IMR-90 (cell line): Measurements from ENCODE around the gene WDR49. TPM values are rescaled to one million over a fixed set of nuclear protein-coding genes. Genes with fewer than 3 reads are reported as not detected.

Source experiments
- ATAC-seq: fragments of 200-7000 bp; cut with Tn5 transposase; 2 replicates; pipeline ENCODE4 v1.9.1; 2020; ENCODE audit warnings: low read depth, mild to moderate bottlenecking, moderate library complexity
- BruUV-seq: library from RNA; stranded (reverse); fragments of 400-500 nt; replicated peaks from 2 replicates; lab custom pipeline; 2021; lab: Mats Ljungman, UMichigan
- CTCF ChIA-PET: fragments of 300-600 bp; formaldehyde crosslinking; extraction: SDS; loops from one replicate; lab custom pipeline; 2021; ENCODE audit warnings: antibody characterized with exemption; lab: Yijun Ruan, JAX
- POLR2A ChIA-PET: fragments of 300-600 bp; sonication (Branson Sonifier 250); formaldehyde crosslinking; loops from one replicate; lab custom pipeline; 2022; ENCODE audit warnings: antibody characterized with exemption; ENCODE audit not compliant: unreplicated experiment; lab: Charles Lee
- DNase-seq: peaks from one replicate; pipeline ENCODE4 v3.0.0; 2013
- H2AFZ ChIP-seq: replicated peaks from 2 replicates; pipeline ENCODE3; 2013; ENCODE audit warnings: low read length, mild to moderate bottlenecking; ENCODE audit not compliant: poor library complexity
- H2AK5ac ChIP-seq: 2 replicates; pipeline ENCODE4 v1.6.1; 2013; ENCODE audit warnings: low read depth, low read length, inconsistent platforms
- H2AK9ac ChIP-seq: replicated peaks from 2 replicates; pipeline ENCODE3; 2013; ENCODE audit warnings: mild to moderate bottlenecking, low read depth, low read length, moderate library complexity; ENCODE audit not compliant: poor library complexity
- H2BK120ac ChIP-seq: 2 replicates; pipeline ENCODE4 v1.6.1; 2013; ENCODE audit warnings: low read depth, low read length, inconsistent platforms
- H2BK15ac ChIP-seq: 3 replicates; pipeline ENCODE4 v1.6.1; 2013; ENCODE audit warnings: low read depth, low read length, inconsistent platforms
- H2BK20ac ChIP-seq: 2 replicates; pipeline ENCODE4 v1.6.1; 2013; ENCODE audit warnings: low read depth, mild to moderate bottlenecking, inconsistent platforms, low read length, moderate library complexity
- H2BK5ac ChIP-seq: 2 replicates; pipeline ENCODE4 v1.6.1; 2013; ENCODE audit warnings: mild to moderate bottlenecking, low read depth, low read length, inconsistent platforms; ENCODE audit not compliant: poor library complexity, severe bottlenecking
- H3K14ac ChIP-seq: replicated peaks from 2 replicates; pipeline ENCODE4 v1.6.1; 2013; ENCODE audit warnings: low read depth, low read length, inconsistent platforms
- H3K18ac ChIP-seq: 2 replicates; pipeline ENCODE4 v1.6.1; 2013; ENCODE audit warnings: low read depth, low read length, control low read depth
- H3K23ac ChIP-seq: 2 replicates; pipeline ENCODE4 v1.6.1; 2013; ENCODE audit warnings: low read depth, low read length, inconsistent platforms
- H3K27ac ChIP-seq: 2 replicates; pipeline ENCODE4 v1.5.1; 2013; ENCODE audit warnings: mild to moderate bottlenecking, control low read depth, low read length; ENCODE audit not compliant: insufficient read depth
- H3K27me3 ChIP-seq: 2 replicates; pipeline ENCODE4 v1.6.1; 2013; ENCODE audit warnings: low read length; ENCODE audit not compliant: control insufficient read depth, insufficient read depth
- H3K36me3 ChIP-seq: 2 replicates; pipeline ENCODE4 v1.6.1; 2013; ENCODE audit warnings: low read length, mixed read lengths; ENCODE audit not compliant: control insufficient read depth, insufficient read depth
- H3K4ac ChIP-seq: 2 replicates; pipeline ENCODE4 v1.6.1; 2013; ENCODE audit warnings: low read depth, low read length, inconsistent platforms
- H3K4me1 ChIP-seq: 2 replicates; pipeline ENCODE4 v1.6.1; 2013; ENCODE audit warnings: low read length, mixed read lengths; ENCODE audit not compliant: control insufficient read depth, insufficient read depth
- H3K4me2 ChIP-seq: 2 replicates; pipeline ENCODE4 v1.6.1; 2013; ENCODE audit warnings: low read depth, mild to moderate bottlenecking, control low read depth, low read length, moderate library complexity
- H3K4me3 ChIP-seq: 2 replicates; pipeline ENCODE4 v1.5.1; 2013; ENCODE audit warnings: low read depth, mild to moderate bottlenecking, control low read depth, low read length, moderate library complexity; ENCODE audit not compliant: insufficient read depth
- H3K56ac ChIP-seq: 2 replicates; pipeline ENCODE4 v1.6.1; 2013; ENCODE audit warnings: low read length, inconsistent platforms; ENCODE audit not compliant: insufficient read depth; ENCODE audit errors: extremely low read depth
- H3K79me1 ChIP-seq, 2 experiments: 2 replicates each; pipeline ENCODE4 v1.6.1; 2013; ENCODE audit warnings: low read length in 2 of 2, inconsistent platforms in 1 of 2, low read depth in 1 of 2
- H3K9ac ChIP-seq: 2 replicates; pipeline ENCODE4 v1.6.1; 2013; ENCODE audit warnings: low read depth, low read length, control low read depth
- H3K9me1 ChIP-seq: 2 replicates; pipeline ENCODE4 v1.6.1; 2013; ENCODE audit warnings: low read length, inconsistent platforms; ENCODE audit not compliant: insufficient read depth
- H3K9me3 ChIP-seq: 2 replicates; pipeline ENCODE4 v1.6.1; 2013; ENCODE audit warnings: low read length; ENCODE audit not compliant: control insufficient read depth, insufficient read depth
- H4K20me1 ChIP-seq: 2 replicates; pipeline ENCODE4 v1.6.1; 2013; ENCODE audit warnings: low read length, inconsistent platforms; ENCODE audit not compliant: insufficient read depth
- H4K5ac ChIP-seq: 2 replicates; pipeline ENCODE4 v1.6.1; 2013; ENCODE audit warnings: mild to moderate bottlenecking, low read depth, low read length, control low read depth
- H4K8ac ChIP-seq, 2 experiments: 2 replicates each; pipeline ENCODE4 v1.6.1; 2013; ENCODE audit warnings: low read depth in 2 of 2, low read length in 2 of 2, control low read depth in 1 of 2, inconsistent platforms in 1 of 2
- H4K91ac ChIP-seq: 2 replicates; pipeline ENCODE4 v1.6.1; 2013; ENCODE audit warnings: low read depth, low read length, inconsistent platforms; ENCODE audit not compliant: insufficient read depth
- BHLHE40 ChIP-seq: fragments of 150-350 bp; IDR thresholded peaks from 2 replicates; pipeline ENCODE4 v1.6.1; 2016; ENCODE audit warnings: mild to moderate bottlenecking, low read depth, low read length
- CEBPB ChIP-seq: IDR thresholded peaks from 2 replicates; pipeline ENCODE4 v1.6.1; 2012; ENCODE audit warnings: low read depth, low read length, improper control_type of control experiment
- CHD1 ChIP-seq: IDR thresholded peaks from 2 replicates; pipeline ENCODE4 v1.6.1; 2012; ENCODE audit warnings: low read depth, low read length, improper control_type of control experiment
- CTCF ChIP-seq: conservative IDR thresholded peaks from 2 replicates; pipeline ENCODE4 v1.5.1; 2012; ENCODE audit warnings: mild to moderate bottlenecking, low read depth, low read length, improper control_type of control experiment
- ELK1 ChIP-seq: fragments of 150-350 bp; IDR thresholded peaks from 2 replicates; pipeline ENCODE4 v1.6.1; 2016; ENCODE audit warnings: low read depth, mild to moderate bottlenecking, low read length, moderate library complexity, borderline replicate concordance
- FOS ChIP-seq: fragments of 150-350 bp; IDR thresholded peaks from 2 replicates; pipeline ENCODE4 v1.6.1; 2016; ENCODE audit warnings: low read depth, low read length
- MAFK ChIP-seq: IDR thresholded peaks from 2 replicates; pipeline ENCODE4 v1.6.1; 2012; ENCODE audit warnings: low read depth, low read length, improper control_type of control experiment
- MAZ ChIP-seq: IDR thresholded peaks from 2 replicates; pipeline ENCODE4 v1.6.1; 2012; ENCODE audit warnings: low read depth, mild to moderate bottlenecking, low read length, improper control_type of control experiment, moderate library complexity, borderline replicate concordance
- MXI1 ChIP-seq: IDR thresholded peaks from 2 replicates; pipeline ENCODE4 v1.6.1; 2012; ENCODE audit warnings: low read depth, mild to moderate bottlenecking, low read length, moderate library complexity, borderline replicate concordance
- NFE2L2 ChIP-seq: fragments of 150-350 bp; IDR thresholded peaks from 2 replicates; pipeline ENCODE4 v1.6.1; 2016; ENCODE audit warnings: low read depth, mild to moderate bottlenecking, low read length
- POLR2A ChIP-seq: IDR thresholded peaks from 2 replicates; pipeline ENCODE4 v1.6.1; 2012; ENCODE audit warnings: mild to moderate bottlenecking, low read depth, low read length
- RAD21 ChIP-seq: IDR thresholded peaks from 2 replicates; pipeline ENCODE4 v1.6.1; 2012; ENCODE audit warnings: low read length, improper control_type of control experiment
- RCOR1 ChIP-seq: IDR thresholded peaks from 2 replicates; pipeline ENCODE4 v1.6.1; 2012; ENCODE audit warnings: mild to moderate bottlenecking, low read length, improper control_type of control experiment; ENCODE audit not compliant: insufficient replicate concordance
- RFX5 ChIP-seq: IDR thresholded peaks from 2 replicates; pipeline ENCODE4 v1.8.0; 2012; ENCODE audit warnings: low read depth, mild to moderate bottlenecking, low read length, moderate library complexity
- SMC3 ChIP-seq: fragments of 150-350 bp; IDR thresholded peaks from 2 replicates; pipeline ENCODE4 v1.6.1; 2016; ENCODE audit warnings: low read depth, mild to moderate bottlenecking, antibody characterized with exemption, low read length, moderate library complexity
- USF2 ChIP-seq: fragments of 150-350 bp; IDR thresholded peaks from 2 replicates; pipeline ENCODE4 v1.6.1; 2017; ENCODE audit warnings: mild to moderate bottlenecking, antibody characterized with exemption, low read length, low read depth
- WGBS, 2 experiments: methylation state at CpG; one replicate each; pipeline versions ENCODE4 v1.1.5 to v1.1.7; 2013; ENCODE audit warnings: missing lambda C conversion rate in 2 of 2; ENCODE audit not compliant: insufficient read length in 1 of 2; ENCODE audit errors: extremely low coverage in 2 of 2; 5-methylcytosine and 5-hydroxymethylcytosine counted together
- dilution Hi-C: fragments of 300-500 bp; cut with HindIII; formaldehyde crosslinking; loops from one replicate; pipeline ENCODE4 v1.14.3; 2018; ENCODE audit warnings: low sequenced_read_pairs; ENCODE audit not compliant: unreplicated experiment
- in situ Hi-C: fragments of 300-500 bp; cut with MboI; formaldehyde crosslinking; loops from 3 replicates; pipeline ENCODE4 v1.14.3; 2019; ENCODE audit warnings: low sequenced_read_pairs, inconsistent platforms, mixed read lengths
- intact Hi-C: fragments of 100-400 bp; cut with micrococcal nuclease; formaldehyde crosslinking; loops from 2 replicates; pipeline ENCODE4 v1.10.0; 2022
- polyA plus RNA-seq, 3 experiments: library from polyadenylated mRNA; depleted of rRNA; stranded (reverse); fragments of >200 nt; gene quantifications; 2 replicates each; pipeline ENCODE4 v1.2.3, GENCODE V29; 2012; ENCODE audit warnings: low replicate concordance in 1 of 3
- total RNA-seq: library from RNA; depleted of rRNA; stranded (reverse); fragments of >200 nt; gene quantifications from 2 replicates; pipeline ENCODE4 v1.2.3, GENCODE V29; 2012

The WDR49 gene
- total and polyA plus RNA-seq, 2 of the 4 experiments (the other 2 are of a cell fraction) = not detected

GRCh38 chr3:167456157-167456799 lies 197.5 kb downstream of the WDR49 start:
- Histone ChIP-seq H2AK9ac (no peak overlapping the region), H3K27ac (no peak overlapping the region), H3K9ac (no peak overlapping the region), H3K9me3 (no peaks in the 10 kb centered on the region; the same call in 1 of the 2 replicates), H3K4me1 (no peaks in the 10 kb centered on the region), H3K27me3 (no peaks in the 10 kb centered on the region), H2AK5ac (no peak overlapping the region), H4K8ac (no peak overlapping the region), H2BK120ac (no peak overlapping the region), H4K91ac (no peak overlapping the region), H4K5ac (no peak overlapping the region), H3K14ac (no peak overlapping the region), H2BK15ac (no peak overlapping the region), H3K23ac (no peak overlapping the region), H3K18ac (no peak overlapping the region), H3K4me3 (no peak overlapping the region), H3K4me2 (no peak overlapping the region), H3K36me3 (no peaks in the 10 kb centered on the region), H2BK5ac (no peak overlapping the region), H3K9me1 (no peaks in the 10 kb centered on the region), H4K20me1 (no peaks in the 10 kb centered on the region), H3K4ac (no peak overlapping the region), H2BK20ac (no peak overlapping the region), H3K56ac (no peak overlapping the region), H2AFZ (no peak overlapping the region), H3K79me1 (no peaks in the 10 kb centered on the region)
- dilution Hi-C loops (no loop called here), in situ Hi-C loops (no loop called here), intact Hi-C loops (no loop called here)
- BruUV-seq = no TSS peak
- TF ChIP-seq ELK1 = no peak
- no peak for TF ChIP-seq NFE2L2
- TF ChIP-seq MXI1 = no peak
- TF ChIP-seq MAZ = no peak
- TF ChIP-seq MAFK = no peak
- TF ChIP-seq POLR2A = no peak
- TF ChIP-seq RFX5 = no peak
- no peak for TF ChIP-seq RAD21
- no peak for TF ChIP-seq CEBPB
- TF ChIP-seq RCOR1 = no peak
- TF ChIP-seq USF2 = no peak
- TF ChIP-seq CHD1 = no peak
- no peak for TF ChIP-seq CTCF
- TF ChIP-seq BHLHE40 = no peak
- TF ChIP-seq FOS = no peak
- TF ChIP-seq SMC3 = no peak
- POLR2A ChIA-PET = no interaction called here
- CTCF ChIA-PET = no interaction called here
- 20% methylated on average over 2 of the region's 6 CpGs; no CpG with 5 or more reads in 1 of the 2 experiments for WGBS, 2 experiments
- ATAC-seq (no peak), DNase-seq (no peak)
